SJCRH30 (cell line): ENCODE measurements around the gene CAPN15. TPM values are rescaled to one million over a fixed set of nuclear protein-coding genes. Genes with fewer than 3 reads are reported as not detected.

ENCODE experiments used
- DNase-seq, 2 experiments: peaks; one replicate each; pipeline ENCODE4 v3.0.0-alpha.2; 2015 to 2020
- H3K27ac ChIP-seq: fragments of 250-450 bp; sonication (Bioruptor Pico); 2 replicates; pipeline ENCODE4 v1.5.1; 2020; ENCODE audit warnings: mild to moderate bottlenecking, moderate library complexity
- H3K27me3 ChIP-seq: fragments of 250-450 bp; sonication (Bioruptor Pico); 2 replicates; pipeline ENCODE4 v1.5.1; 2020; ENCODE audit warnings: mild to moderate bottlenecking, moderate library complexity
- H3K36me3 ChIP-seq: fragments of 250-450 bp; sonication (Bioruptor Pico); 2 replicates; pipeline ENCODE4 v1.5.1; 2020; ENCODE audit warnings: mild to moderate bottlenecking, moderate library complexity
- H3K4me1 ChIP-seq: fragments of 250-450 bp; sonication (Bioruptor Pico); 2 replicates; pipeline ENCODE4 v1.5.1; 2020; ENCODE audit warnings: mild to moderate bottlenecking, moderate library complexity
- H3K4me3 ChIP-seq: fragments of 250-450 bp; sonication (Bioruptor Pico); 2 replicates; pipeline ENCODE4 v1.5.1; 2020; ENCODE audit warnings: mild to moderate bottlenecking, moderate library complexity
- H3K9me3 ChIP-seq: fragments of 250-450 bp; sonication (Bioruptor Pico); replicated peaks from 2 replicates; pipeline ENCODE4 v1.5.1; 2020; ENCODE audit warnings: mild to moderate bottlenecking, moderate library complexity
- total RNA-seq: library from RNA; depleted of rRNA; stranded (reverse); fragments of >200 nt; shearing (Covaris generic); gene quantifications from 2 replicates; pipeline ENCODE4 v1.2.3, GENCODE V29; 2014

CAPN15 gene
- total RNA-seq, 1 experiment from 2014 or later, result 54.0 TPM

DNA sequence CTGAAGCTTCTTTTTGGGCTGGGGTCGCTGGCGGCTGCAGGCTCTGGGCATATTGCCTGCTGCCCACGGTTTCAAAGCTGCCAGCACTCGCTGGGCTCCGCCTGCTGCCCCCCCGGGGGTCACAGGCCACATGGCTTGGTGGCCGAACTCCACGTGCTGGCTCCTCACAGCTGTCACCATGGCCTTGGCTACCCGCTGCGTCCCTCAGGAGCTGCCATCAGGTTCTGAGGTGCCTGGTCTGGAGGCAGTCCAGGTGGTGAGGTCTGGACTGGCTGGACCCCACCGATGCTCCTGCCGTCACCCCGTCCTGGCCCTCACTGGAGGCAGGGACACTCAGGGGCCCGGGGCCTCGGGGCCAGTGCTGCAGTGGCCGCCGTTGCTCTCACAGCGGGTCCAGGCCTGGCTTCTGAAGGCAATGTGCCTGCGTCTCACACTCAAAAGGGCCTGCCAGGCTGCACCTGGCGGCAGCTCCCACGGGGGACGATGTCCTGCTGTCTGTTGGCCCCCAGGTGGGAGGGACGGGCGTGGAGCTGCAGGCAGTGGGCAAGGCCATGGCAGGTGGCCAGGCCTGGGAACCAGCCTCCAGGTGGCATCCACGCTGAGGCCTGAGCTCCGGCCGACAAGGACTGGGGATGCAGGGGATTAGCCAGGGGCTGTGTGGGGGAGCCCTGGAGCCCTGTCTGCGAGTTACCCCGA is 13.3 kb downstream of the CAPN15 start:
- no peaks in the 10 kb centered on the region for H3K4me1 ChIP-seq
- H3K27ac ChIP-seq, result no peak overlapping the region
- H3K27me3 ChIP-seq, result no peaks in the 10 kb centered on the region
- no peaks in the 10 kb centered on the region for H3K9me3 ChIP-seq
- H3K4me3 ChIP-seq, result no peak overlapping the region
- H3K36me3 ChIP-seq, result peaks cover 34% of the 10 kb centered on the region
- no peak for DNase-seq

- H3K9me3 ChIP-seq, result 0 out of 2 replicates have a peak, but pooled peaks cover 3% of the 10 kb centered on the region
- no peak overlapping the region for H3K4me3 ChIP-seq
- H3K4me1 ChIP-seq, result no peaks in the 10 kb centered on the region
- peaks cover 24% of the 10 kb centered on the region for H3K36me3 ChIP-seq
- no peak overlapping the region for H3K27ac ChIP-seq
- no peaks in the 10 kb centered on the region for H3K27me3 ChIP-seq
- DNase-seq, result no peak
Observed at GRCh38 chr16:543301-544164, 16.0 kb downstream of the CAPN15 start.

DNA sequence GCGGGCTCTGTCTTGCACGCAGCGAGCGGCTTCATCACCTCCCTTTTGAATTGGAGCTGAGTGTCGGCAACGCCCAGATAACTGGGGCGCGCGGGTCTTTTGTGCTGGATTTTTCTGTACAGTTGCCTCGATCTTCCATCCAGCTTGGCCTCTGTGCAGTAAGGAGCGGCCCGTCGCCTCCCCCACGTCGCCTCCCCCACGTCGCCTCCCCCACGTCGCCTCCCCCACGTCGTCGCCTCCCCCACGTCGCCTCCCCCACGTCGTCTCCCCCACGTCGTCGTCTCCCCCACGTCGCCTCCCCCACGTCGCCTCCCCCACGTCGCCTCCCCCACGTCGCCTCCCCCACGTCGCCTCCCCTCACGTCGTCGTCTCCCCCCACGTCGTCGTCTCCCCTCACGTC is 17.0 kb downstream of the CAPN15 start:
- Histone ChIP-seq H3K27me3 (no peaks in the 10 kb centered on the region), H3K27ac (no peak overlapping the region), H3K4me3 (no peak overlapping the region), H3K9me3 (0 out of 2 replicates have a peak, but pooled peaks cover 3% of the 10 kb centered on the region), H3K36me3 (peaks cover 31% of the 10 kb centered on the region), H3K4me1 (no peaks in the 10 kb centered on the region)
- no peak for DNase-seq

DNA sequence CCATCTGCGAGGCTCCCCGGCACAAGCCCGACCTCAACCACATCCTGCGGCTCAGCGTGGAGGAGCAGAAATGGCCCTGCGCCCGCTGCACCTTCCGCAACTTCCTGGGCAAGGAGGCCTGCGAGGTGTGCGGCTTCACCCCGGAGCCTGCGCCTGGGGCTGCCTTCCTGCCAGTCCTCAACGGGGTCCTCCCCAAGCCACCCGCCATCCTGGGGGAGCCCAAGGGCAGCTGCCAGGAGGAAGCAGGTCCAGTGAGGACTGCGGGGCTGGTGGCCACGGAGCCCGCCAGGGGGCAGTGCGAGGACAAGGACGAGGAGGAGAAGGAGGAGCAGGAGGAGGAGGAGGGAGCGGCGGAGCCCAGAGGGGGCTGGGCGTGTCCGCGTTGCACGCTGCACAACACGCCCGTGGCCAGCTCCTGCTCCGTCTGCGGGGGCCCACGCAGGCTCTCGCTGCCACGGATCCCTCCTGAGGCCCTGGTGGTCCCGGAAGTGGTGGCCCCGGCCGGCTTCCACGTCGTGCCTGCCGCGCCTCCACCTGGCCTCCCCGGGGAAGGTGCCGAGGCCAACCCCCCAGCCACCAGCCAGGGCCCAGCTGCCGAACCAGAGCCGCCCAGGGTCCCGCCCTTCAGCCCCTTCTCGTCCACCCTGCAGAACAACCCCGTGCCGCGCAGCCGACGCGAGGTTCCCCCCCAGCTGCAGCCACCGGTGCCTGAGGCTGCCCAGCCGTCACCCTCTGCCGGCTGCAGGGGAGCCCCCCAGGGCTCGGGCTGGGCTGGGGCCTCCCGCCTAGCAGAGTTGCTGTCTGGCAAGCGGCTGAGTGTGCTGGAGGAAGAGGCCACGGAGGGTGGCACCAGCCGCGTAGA is 19.6 kb downstream of the CAPN15 start:
- Histone ChIP-seq H3K4me3 (no peak overlapping the region), H3K27ac (no peak overlapping the region), H3K27me3 (no peaks in the 10 kb centered on the region), H3K36me3 (peaks cover 42% of the 10 kb centered on the region), H3K4me1 (no peaks in the 10 kb centered on the region), H3K9me3 (0 out of 2 replicates have a peak, but pooled peaks cover 3% of the 10 kb centered on the region)
- DNase-seq, result no peak

GRCh38 chr16:548586-548985 is 21.1 kb downstream of the CAPN15 start:
- Histone ChIP-seq H3K27me3 (no peaks in the 10 kb centered on the region), H3K4me1 (no peaks in the 10 kb centered on the region), H3K4me3 (no peak overlapping the region), H3K27ac (no peak overlapping the region), H3K36me3 (peaks cover 43% of the 10 kb centered on the region), H3K9me3 (0 out of 2 replicates have a peak, but pooled peaks cover 3% of the 10 kb centered on the region)
- no peak for DNase-seq

DNA sequence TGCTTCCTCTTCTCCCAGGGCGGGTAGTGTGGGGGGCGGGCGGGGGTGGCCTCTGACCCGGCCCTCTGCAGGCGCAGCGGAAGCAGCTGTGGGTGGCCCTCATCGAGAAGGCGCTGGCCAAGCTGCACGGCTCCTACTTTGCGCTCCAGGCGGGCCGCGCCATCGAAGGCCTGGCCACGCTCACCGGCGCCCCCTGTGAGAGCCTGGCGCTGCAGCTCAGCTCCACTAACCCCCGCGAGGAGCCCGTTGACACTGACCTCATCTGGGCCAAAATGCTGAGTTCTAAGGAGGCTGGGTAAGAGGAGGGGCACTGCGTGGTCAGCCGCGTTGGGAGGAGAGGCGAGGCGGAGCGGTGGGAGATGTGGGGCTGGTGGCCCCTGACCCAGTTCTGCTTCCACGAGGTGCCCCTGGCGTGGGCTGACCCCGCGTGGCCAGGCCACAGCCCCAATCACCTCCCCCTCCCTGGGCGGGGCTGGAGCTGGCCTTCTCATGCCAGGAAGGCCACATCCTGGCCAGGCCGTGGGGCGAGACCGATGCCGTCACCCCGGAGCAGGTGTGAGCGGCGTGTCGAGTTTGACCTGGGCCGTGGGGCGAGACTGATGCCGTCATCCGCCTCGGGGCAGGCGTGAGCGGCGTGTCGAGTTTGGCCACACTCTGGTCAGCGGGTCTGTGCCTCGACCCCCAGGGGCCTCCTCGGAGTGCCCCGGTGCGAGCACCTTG is 22.2 kb downstream of the CAPN15 start:
- Histone ChIP-seq H3K36me3 (peaks cover 43% of the 10 kb centered on the region), H3K9me3 (0 out of 2 replicates have a peak, but pooled peaks cover 3% of the 10 kb centered on the region), H3K27ac (no peak overlapping the region), H3K4me1 (no peaks in the 10 kb centered on the region), H3K27me3 (no peaks in the 10 kb centered on the region), H3K4me3 (no peak overlapping the region)
- DNase-seq, result no peak

- no peak overlapping the region for H3K4me3 ChIP-seq
- no peak for DNase-seq
- H3K9me3 ChIP-seq, result 0 out of 2 replicates have a peak, but pooled peaks cover 3% of the 10 kb centered on the region
- peaks cover 37% of the 10 kb centered on the region for H3K36me3 ChIP-seq
- no peaks in the 10 kb centered on the region for H3K4me1 ChIP-seq
- no peaks in the 10 kb centered on the region for H3K27me3 ChIP-seq
- H3K27ac ChIP-seq, result no peak overlapping the region
Observed at GRCh38 chr16:551210-551609, 23.7 kb downstream of the CAPN15 start.

GRCh38 chr16:552171-552570 is 24.7 kb downstream of the CAPN15 start:
- peaks cover 37% of the 10 kb centered on the region for H3K36me3 ChIP-seq
- DNase-seq, result no peak
- H3K4me3 ChIP-seq, result no peak overlapping the region
- H3K4me1 ChIP-seq, result no peaks in the 10 kb centered on the region
- H3K27me3 ChIP-seq, result peaks cover under 1% of the 10 kb centered on the region; the same call in 1 of the 2 replicates
- H3K9me3 ChIP-seq, result 0 out of 2 replicates have a peak, but pooled peaks cover 3% of the 10 kb centered on the region
- no peak overlapping the region for H3K27ac ChIP-seq

GRCh38 chr16:553601-554296 is 26.2 kb downstream of the CAPN15 start:
- Histone ChIP-seq H3K4me1 (no peaks in the 10 kb centered on the region; the same call in 1 of the 2 replicates), H3K9me3 (no peaks in the 10 kb centered on the region), H3K4me3 (no peak overlapping the region), H3K36me3 (peaks cover 23% of the 10 kb centered on the region), H3K27me3 (peaks cover 14% of the 10 kb centered on the region; the same call in 1 of the 2 replicates), H3K27ac (no peak overlapping the region)
- DNase-seq, result no peak

- Histone ChIP-seq H3K36me3 (peaks cover 20% of the 10 kb centered on the region), H3K4me3 (no peak overlapping the region), H3K27me3 (peaks cover 19% of the 10 kb centered on the region; the same call in 1 of the 2 replicates), H3K27ac (no peak overlapping the region), H3K4me1 (no peaks in the 10 kb centered on the region; the same call in 1 of the 2 replicates), H3K9me3 (no peaks in the 10 kb centered on the region)
- no peak for DNase-seq
Observed at GRCh38 chr16:554297-554621, 26.7 kb downstream of the CAPN15 start.

- DNase-seq, result no peak
- no peaks in the 10 kb centered on the region for H3K9me3 ChIP-seq
- H3K27ac ChIP-seq, result no peak overlapping the region
- peaks cover 22% of the 10 kb centered on the region; the same call in 1 of the 2 replicates for H3K27me3 ChIP-seq
- peaks cover 15% of the 10 kb centered on the region for H3K36me3 ChIP-seq
- H3K4me1 ChIP-seq, result no peaks in the 10 kb centered on the region; the same call in 1 of the 2 replicates
- H3K4me3 ChIP-seq, result no peak overlapping the region
Observed at GRCh38 chr16:554640-555365, 27.3 kb downstream of the CAPN15 start.

DNA sequence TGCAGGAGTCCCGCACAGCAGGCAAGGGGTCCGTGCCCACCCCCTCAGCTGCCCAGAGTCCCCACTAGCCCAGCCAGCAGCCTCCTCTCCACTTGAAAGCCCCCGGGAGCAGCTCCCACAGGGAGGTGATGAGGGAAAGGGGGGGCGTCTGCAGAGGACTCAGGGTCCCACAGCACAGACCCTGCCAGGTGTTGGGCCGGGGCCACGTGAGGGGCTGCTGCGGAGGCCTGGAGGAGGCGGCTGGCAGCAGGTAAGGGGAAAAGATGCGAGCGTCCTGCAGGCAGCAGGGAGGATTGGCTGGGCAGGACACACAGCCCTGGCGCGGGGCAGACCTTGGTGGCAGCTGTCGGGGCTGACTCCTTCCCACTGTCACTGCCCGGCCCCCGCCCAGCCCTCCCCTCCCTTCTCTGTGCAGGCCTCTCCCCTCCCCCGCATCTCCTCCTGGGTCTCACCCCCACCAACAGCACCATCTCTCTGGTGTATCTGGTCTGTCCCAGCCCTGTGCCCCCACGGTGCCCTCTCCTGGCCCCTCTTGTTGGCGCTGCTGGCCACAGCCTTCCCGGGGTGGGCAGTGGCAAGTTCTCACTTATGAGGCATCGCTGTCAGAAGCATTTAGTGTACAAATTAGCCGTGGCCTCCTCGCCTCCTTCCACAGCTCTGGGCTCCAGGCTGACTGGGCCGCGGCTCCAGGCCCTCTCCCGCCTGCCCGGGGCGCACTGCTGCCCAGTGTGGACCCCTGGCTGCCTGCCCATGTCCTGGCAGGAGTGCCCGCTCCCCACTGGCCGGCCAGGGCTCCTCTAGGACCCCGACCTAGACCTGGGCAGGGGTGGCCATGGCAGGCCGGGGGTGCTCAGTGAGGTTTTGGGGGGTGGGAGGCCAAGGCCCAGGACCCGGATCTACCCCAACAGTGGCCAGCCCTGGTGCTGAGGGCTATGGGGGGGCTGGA is 28.3 kb downstream of the CAPN15 start:
- DNase-seq, result no peak
- Histone ChIP-seq H3K27me3 (peaks cover 23% of the 10 kb centered on the region; the same call in 1 of the 2 replicates), H3K27ac (no peak overlapping the region), H3K4me3 (no peak overlapping the region), H3K36me3 (peaks cover 12% of the 10 kb centered on the region), H3K9me3 (no peaks in the 10 kb centered on the region), H3K4me1 (no peaks in the 10 kb centered on the region; the same call in 1 of the 2 replicates)
